AG04450 (cell line): Measurements from ENCODE around the gene F2RL3. TPM values are rescaled to one million over a fixed set of nuclear protein-coding genes. Genes with fewer than 3 reads are reported as not detected.

ENCODE experiments used
- CTCF ChIA-PET: fragments of 300-600, 350-600 bp; formaldehyde crosslinking; extraction: SDS; loops from one replicate; lab custom pipeline; 2022; ENCODE audit warnings: antibody characterized with exemption, inconsistent platforms; lab: Charles Lee
- POLR2A ChIA-PET: fragments of 350-600 bp; formaldehyde crosslinking; extraction: SDS; loops from one replicate; lab custom pipeline; 2021; ENCODE audit warnings: antibody characterized with exemption, inconsistent platforms; lab: Yijun Ruan, JAX
- DNase-seq: peaks from one replicate; pipeline ENCODE4 v3.0.0-alpha.2; 2011; ENCODE audit warnings: low read depth, low spot score
- H3K27ac ChIP-seq: one replicate; pipeline ENCODE4 v1.5.1; 2012; ENCODE audit warnings: low read depth, low read length, control low read depth
- H3K27me3 ChIP-seq: one replicate; pipeline ENCODE4 v1.6.0; 2012; ENCODE audit warnings: low read length; ENCODE audit not compliant: control insufficient read depth, insufficient read depth
- H3K4me3 ChIP-seq: 2 replicates; pipeline ENCODE4 v1.5.1; 2011; ENCODE audit warnings: mild to moderate bottlenecking, low read depth, low read length, control low read depth
- H3K9me3 ChIP-seq: 2 replicates; pipeline ENCODE4 v1.5.1; 2012; ENCODE audit warnings: low read length; ENCODE audit not compliant: control insufficient read depth, insufficient read depth
- polyA plus RNA-seq: library from polyadenylated mRNA; depleted of rRNA; stranded (reverse); fragments of >200 nt; gene quantifications from 2 replicates; pipeline ENCODE4 v1.2.3, GENCODE V29; 2011
- TF ChIP-seq, protein P1 (sequence below): IDR thresholded peaks from 2 replicates; pipeline ENCODE4 v1.5.1; 2011; ENCODE audit warnings: low read depth, low read length, control low read depth, inconsistent platforms

The F2RL3 gene
- polyA plus RNA-seq, 1 experiment = not detected

DNA sequence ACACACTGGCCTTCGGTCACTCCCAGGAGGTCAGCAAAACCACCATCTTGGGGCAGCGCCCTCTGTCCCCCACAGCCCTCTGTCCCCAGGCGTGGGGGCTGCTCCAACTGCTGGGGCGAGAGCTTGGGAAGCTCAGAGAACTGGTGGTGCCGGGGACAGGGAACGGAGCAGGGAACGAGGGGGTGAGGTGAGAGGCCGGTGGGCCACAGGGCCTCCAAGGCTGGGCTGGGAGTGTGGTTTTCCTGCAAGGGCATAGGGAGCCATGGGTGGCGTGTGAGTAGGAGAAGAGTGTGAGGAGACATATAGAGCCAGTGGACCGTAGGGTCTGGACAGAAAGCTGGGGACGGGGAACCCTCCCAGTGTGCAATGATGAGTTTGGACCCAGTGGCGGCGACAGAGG lies 34.1 kb downstream of the F2RL3 start:
- ChIA-PET CTCF (no interaction called here), POLR2A (no interaction called here)
- TF ChIP-seq, protein P1, sequence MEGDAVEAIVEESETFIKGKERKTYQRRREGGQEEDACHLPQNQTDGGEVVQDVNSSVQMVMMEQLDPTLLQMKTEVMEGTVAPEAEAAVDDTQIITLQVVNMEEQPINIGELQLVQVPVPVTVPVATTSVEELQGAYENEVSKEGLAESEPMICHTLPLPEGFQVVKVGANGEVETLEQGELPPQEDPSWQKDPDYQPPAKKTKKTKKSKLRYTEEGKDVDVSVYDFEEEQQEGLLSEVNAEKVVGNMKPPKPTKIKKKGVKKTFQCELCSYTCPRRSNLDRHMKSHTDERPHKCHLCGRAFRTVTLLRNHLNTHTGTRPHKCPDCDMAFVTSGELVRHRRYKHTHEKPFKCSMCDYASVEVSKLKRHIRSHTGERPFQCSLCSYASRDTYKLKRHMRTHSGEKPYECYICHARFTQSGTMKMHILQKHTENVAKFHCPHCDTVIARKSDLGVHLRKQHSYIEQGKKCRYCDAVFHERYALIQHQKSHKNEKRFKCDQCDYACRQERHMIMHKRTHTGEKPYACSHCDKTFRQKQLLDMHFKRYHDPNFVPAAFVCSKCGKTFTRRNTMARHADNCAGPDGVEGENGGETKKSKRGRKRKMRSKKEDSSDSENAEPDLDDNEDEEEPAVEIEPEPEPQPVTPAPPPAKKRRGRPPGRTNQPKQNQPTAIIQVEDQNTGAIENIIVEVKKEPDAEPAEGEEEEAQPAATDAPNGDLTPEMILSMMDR = no peak
- H3K4me3 ChIP-seq = no peak overlapping the region
- no peak overlapping the region for H3K27ac ChIP-seq
- peaks cover 22% of the 10 kb centered on the region for H3K9me3 ChIP-seq
- H3K27me3 ChIP-seq = no peaks in the 10 kb centered on the region
- DNase-seq = no peak

DNA sequence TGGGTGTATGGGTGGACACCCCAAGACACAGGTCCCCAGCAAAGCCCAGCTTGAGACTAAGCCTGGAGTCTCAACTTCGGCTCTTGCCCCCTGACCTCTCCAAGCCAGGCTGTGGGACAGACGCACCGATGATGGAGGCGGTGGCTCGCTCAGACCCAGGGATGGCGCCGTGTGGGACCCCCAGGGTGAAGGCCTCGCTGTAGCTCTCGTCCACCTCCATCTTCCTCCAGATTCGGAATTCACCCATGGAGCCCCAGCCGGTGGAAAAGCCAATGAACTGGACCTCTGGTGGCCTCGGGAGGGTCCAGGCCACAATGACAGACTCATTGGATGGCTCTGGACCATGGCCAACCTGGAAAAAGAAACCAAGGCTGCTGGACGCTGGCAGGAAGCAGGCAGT lies 39.1 kb downstream of the F2RL3 start:
- Histone ChIP-seq H3K9me3 (peaks cover 11% of the 10 kb centered on the region), H3K27ac (no peak overlapping the region), H3K27me3 (no peaks in the 10 kb centered on the region), H3K4me3 (no peak overlapping the region)
- CTCF ChIA-PET = no interaction called here
- POLR2A ChIA-PET = no interaction called here
- no peak for DNase-seq
- TF ChIP-seq, protein P1 = no peak

GRCh38 chr19:16928351-16928750 lies 39.6 kb downstream of the F2RL3 start:
- ChIA-PET CTCF (no interaction called here), POLR2A (no interaction called here)
- no peak overlapping the region for H3K4me3 ChIP-seq
- TF ChIP-seq, protein P1 = no peak
- H3K27me3 ChIP-seq = no peaks in the 10 kb centered on the region
- no peak for DNase-seq
- no peak overlapping the region for H3K27ac ChIP-seq
- peaks cover 11% of the 10 kb centered on the region for H3K9me3 ChIP-seq

- ChIA-PET CTCF (no interaction called here), POLR2A (no interaction called here)
- TF ChIP-seq, protein P1 = no peak
Measured at GRCh38 chr19:16928916-16929315, 40.1 kb downstream of the F2RL3 start.

GRCh38 chr19:16930753-16931152 lies 42.0 kb downstream of the F2RL3 start:
- Histone ChIP-seq H3K27me3 (peaks cover 2% of the 10 kb centered on the region), H3K27ac (no peak overlapping the region), H3K9me3 (peaks cover 5% of the 10 kb centered on the region; the same call in 1 of the 2 replicates), H3K4me3 (no peak overlapping the region)
- TF ChIP-seq, protein P1 = no peak
- ChIA-PET CTCF (no interaction called here), POLR2A (no interaction called here)
- no peak for DNase-seq

More at GRCh38 chr19:16928916-16929315, 40.1 kb downstream of the F2RL3 start:
- H3K4me3 ChIP-seq = no peak overlapping the region
- no peak for DNase-seq
- no peak overlapping the region for H3K27ac ChIP-seq
- H3K27me3 ChIP-seq = no peaks in the 10 kb centered on the region
- H3K9me3 ChIP-seq = peaks cover 11% of the 10 kb centered on the region
